ENCODE results near the gene CHAF1A.

DNA sequence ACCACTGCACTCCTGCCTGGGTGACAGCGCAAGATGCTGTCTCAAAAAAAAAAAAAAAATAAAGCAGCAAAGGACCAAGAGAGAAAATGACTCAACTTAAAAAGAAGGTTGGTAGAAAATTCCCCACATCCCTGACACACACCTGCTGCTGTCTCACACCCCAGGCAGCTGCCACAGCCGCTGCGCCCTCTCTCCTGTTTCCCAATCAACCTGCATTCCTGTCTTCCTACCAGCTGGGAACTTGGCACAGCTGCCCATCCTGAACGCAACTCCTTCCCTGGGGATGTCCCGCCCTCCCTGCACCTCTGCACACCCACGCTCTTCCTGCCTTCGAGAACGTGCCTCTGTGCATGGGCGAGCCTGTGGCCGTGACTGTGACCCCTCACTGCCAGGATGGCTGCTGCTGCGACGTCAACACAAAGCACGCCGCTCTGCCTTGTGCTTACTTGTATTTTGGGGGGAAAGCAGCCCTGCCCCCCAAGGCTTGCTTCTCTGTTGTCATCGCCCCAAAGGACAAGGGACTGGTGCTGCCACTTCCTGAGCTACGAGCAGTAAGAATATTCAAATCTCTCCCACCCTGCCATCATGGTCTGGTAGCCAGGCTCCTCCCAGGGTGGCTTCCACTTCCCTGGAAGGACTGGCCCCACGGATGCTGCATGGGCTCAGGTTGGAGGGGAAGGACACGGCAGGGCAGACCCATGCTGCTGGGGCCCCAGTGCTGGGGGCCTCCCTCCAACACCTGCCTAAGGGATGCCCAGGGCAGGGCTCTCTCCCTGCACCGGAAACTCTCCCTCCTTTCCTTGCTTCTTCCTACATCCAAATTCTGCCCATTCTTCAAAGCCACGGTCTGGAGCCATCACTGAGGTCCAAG, 22.8 kb upstream of the CHAF1A start:
- TF ChIP-seq, protein P1, sequence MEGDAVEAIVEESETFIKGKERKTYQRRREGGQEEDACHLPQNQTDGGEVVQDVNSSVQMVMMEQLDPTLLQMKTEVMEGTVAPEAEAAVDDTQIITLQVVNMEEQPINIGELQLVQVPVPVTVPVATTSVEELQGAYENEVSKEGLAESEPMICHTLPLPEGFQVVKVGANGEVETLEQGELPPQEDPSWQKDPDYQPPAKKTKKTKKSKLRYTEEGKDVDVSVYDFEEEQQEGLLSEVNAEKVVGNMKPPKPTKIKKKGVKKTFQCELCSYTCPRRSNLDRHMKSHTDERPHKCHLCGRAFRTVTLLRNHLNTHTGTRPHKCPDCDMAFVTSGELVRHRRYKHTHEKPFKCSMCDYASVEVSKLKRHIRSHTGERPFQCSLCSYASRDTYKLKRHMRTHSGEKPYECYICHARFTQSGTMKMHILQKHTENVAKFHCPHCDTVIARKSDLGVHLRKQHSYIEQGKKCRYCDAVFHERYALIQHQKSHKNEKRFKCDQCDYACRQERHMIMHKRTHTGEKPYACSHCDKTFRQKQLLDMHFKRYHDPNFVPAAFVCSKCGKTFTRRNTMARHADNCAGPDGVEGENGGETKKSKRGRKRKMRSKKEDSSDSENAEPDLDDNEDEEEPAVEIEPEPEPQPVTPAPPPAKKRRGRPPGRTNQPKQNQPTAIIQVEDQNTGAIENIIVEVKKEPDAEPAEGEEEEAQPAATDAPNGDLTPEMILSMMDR (conservative IDR thresholded peaks at IDR 0.05; ENCODE audit: low read length) = no peak
- no peak for TF ChIP-seq EZH2phosphoT487 (IDR thresholded peaks at IDR 0.05; ENCODE audit: borderline replicate concordance)
